Renal cortex interstitium (tissue), 11 donors: ENCODE data around the gene ZNF444. TPM values are rescaled to one million over a fixed set of nuclear protein-coding genes. Genes with fewer than 3 reads are reported as not detected.
"Not testable (repeated sequence)": the region's sequence is repeated elsewhere in the genome, so short reads cannot be mapped to it uniquely, and the experiment has no call there.

ENCODE experiments used
- DNase-seq, 11 donors: peaks; one replicate each; pipeline ENCODE4 v3.0.0-alpha.2; 2013; ENCODE audit warnings: low read depth in 9 of 11, low spot score in 4 of 11; ENCODE audit errors: extremely low read depth in 1 of 11
- polyA plus RNA-seq, 3 donors: library from polyadenylated mRNA; unstranded; fragments of 120-200 nt; gene quantifications; one replicate each; pipeline ENCODE4 v1.2.1, GENCODE V29; 2013; ENCODE audit not compliant: insufficient read length in 3 of 3

The ZNF444 gene
- polyA plus RNA-seq, 3 donors = 21.3 to 41.4 (median 36.1) TPM

- no peak for DNase-seq
Observed at GRCh38 chr19:56136362-56136761, 4.7 kb upstream of the ZNF444 start.

- DNase-seq = no peak
Observed at GRCh38 chr19:56137405-56137804, 3.7 kb upstream of the ZNF444 start.

- no peak for DNase-seq
Observed at GRCh38 chr19:56138069-56138468, 3.0 kb upstream of the ZNF444 start.

GRCh38 chr19:56139847-56140582, 1.1 kb upstream of the ZNF444 start:
- no peak for DNase-seq

- DNase-seq = no peak
Observed at GRCh38 chr19:56141417-56141993, 418 bp downstream of the ZNF444 start.

- DNase-seq = no peak
Observed at GRCh38 chr19:56142087-56142787, 1.1 kb downstream of the ZNF444 start.

- no peak for DNase-seq
Observed at GRCh38 chr19:56142897-56143434, 1.9 kb downstream of the ZNF444 start.

GRCh38 chr19:56144376-56144775, 3.3 kb downstream of the ZNF444 start:
- DNase-seq = no peak

GRCh38 chr19:56144831-56145230, 3.7 kb downstream of the ZNF444 start:
- no peak for DNase-seq

GRCh38 chr19:56145698-56146097, 4.6 kb downstream of the ZNF444 start:
- DNase-seq = no peak

- no peak for DNase-seq
Observed at GRCh38 chr19:56146904-56147303, 5.8 kb downstream of the ZNF444 start.

- no peak for DNase-seq
Observed at GRCh38 chr19:56147307-56147706, 6.2 kb downstream of the ZNF444 start.

GRCh38 chr19:56148096-56148495, 7.0 kb downstream of the ZNF444 start:
- DNase-seq = no peak

- not testable (repeated sequence) for DNase-seq
Observed at GRCh38 chr19:56148955-56149655, 8.0 kb downstream of the ZNF444 start.

GRCh38 chr19:56149656-56150038, 8.6 kb downstream of the ZNF444 start:
- no peak for DNase-seq

- DNase-seq = no peak
Observed at GRCh38 chr19:56150358-56150757, 9.3 kb downstream of the ZNF444 start.

- DNase-seq = no peak
Observed at GRCh38 chr19:56152644-56153043, 11.6 kb downstream of the ZNF444 start.

- no peak for DNase-seq
Observed at GRCh38 chr19:56153507-56153906, 12.4 kb downstream of the ZNF444 start.

- no peak for DNase-seq
Observed at GRCh38 chr19:56155124-56155687, 14.1 kb downstream of the ZNF444 start.
